Lung (tissue), 12 donors: ENCODE results near the gene NPHS1. TPM values are rescaled to one million over a fixed set of nuclear protein-coding genes. Genes with fewer than 3 reads are reported as not detected.

Source experiments
- ATAC-seq: fragments of 200-7000 bp; cut with Tn5 transposase; one replicate; pipeline ENCODE4 v1.9.1; 2020; ENCODE audit warnings: moderate number of reproducible peaks; ENCODE audit not compliant: insufficient read depth, low FRiP score
- DNase-seq, 3 donors: peaks; one replicate each; pipeline ENCODE4 v3.0.0-alpha.2; 2013 to 2017
- H3K27ac ChIP-seq, 2 donors: one replicate each; pipeline ENCODE4 v1.5.1; 2013; ENCODE audit warnings: mild to moderate bottlenecking in 2 of 2, moderate library complexity in 2 of 2, control low read depth in 1 of 2, inconsistent platforms in 1 of 2, low read depth in 1 of 2, low read length in 1 of 2
- H3K27me3 ChIP-seq, 3 donors: one replicate each; pipeline ENCODE4 v1.5.1; 2013; ENCODE audit warnings: low read length in 2 of 3; ENCODE audit not compliant: control insufficient read depth in 3 of 3, insufficient read depth in 3 of 3
- H3K36me3 ChIP-seq, 4 donors: one replicate each; pipeline ENCODE4 v1.5.1; 2013; ENCODE audit warnings: low read length in 4 of 4, mild to moderate bottlenecking in 1 of 4, moderate library complexity in 1 of 4; ENCODE audit not compliant: control insufficient read depth in 4 of 4, insufficient read depth in 4 of 4
- H3K4me1 ChIP-seq, 5 donors: one replicate each; pipeline ENCODE4 v1.5.1; 2013; ENCODE audit warnings: low read length in 5 of 5, mild to moderate bottlenecking in 2 of 5, moderate library complexity in 1 of 5; ENCODE audit not compliant: control insufficient read depth in 5 of 5, insufficient read depth in 5 of 5
- H3K4me3 ChIP-seq: one replicate; pipeline ENCODE4 v1.5.1; 2013; ENCODE audit warnings: mild to moderate bottlenecking, control low read depth, moderate library complexity
- H3K9ac ChIP-seq, 2 donors: one replicate each; pipeline ENCODE4 v1.5.1; 2013; ENCODE audit warnings: low read length in 2 of 2, control low read depth in 1 of 2; ENCODE audit not compliant: insufficient read depth in 1 of 2
- H3K9me3 ChIP-seq, 4 donors: one replicate each; pipeline ENCODE4 v1.5.1; 2013; ENCODE audit warnings: low read length in 3 of 4, mild to moderate bottlenecking in 1 of 4, moderate library complexity in 1 of 4; ENCODE audit not compliant: control insufficient read depth in 4 of 4, insufficient read depth in 3 of 4
- CTCF ChIP-seq: IDR thresholded peaks from 2 replicates; pipeline ENCODE4 v1.5.1; 2012; ENCODE audit warnings: mild to moderate bottlenecking; ENCODE audit errors: control extremely low read depth, extremely low read depth
- WGBS, 2 donors: extraction: QIAGEN DNeasy Blood & Tissue Kit; methylation state at CpG; one replicate each; pipeline ENCODE4 v1.1.7; 2013; 5-methylcytosine and 5-hydroxymethylcytosine counted together
- polyA plus RNA-seq, 2 donors: library from polyadenylated mRNA; stranded (reverse); fragments of 200-250 nt; gene quantifications; one replicate each; pipeline ENCODE4 v1.2.1, GENCODE V29; 2013
- total RNA-seq, 2 donors: library from RNA; depleted of rRNA in 1 of 2; stranded (reverse); fragments of >200 nt in 1 of 2; gene quantifications; one replicate each; pipeline ENCODE4 v1.2.1, GENCODE V29; 2014 to 2021
- donor health status: control.
- donor health status: control.
- donor health status: Bipolar disorder and iron deficiency.
- donor health status: healthy.
- donor health status: DM: yes; HTN: yes; CAD: no.

NPHS1 gene
- total and polyA plus RNA-seq, 4 donors, result 0.02 to 0.23 TPM; not detected in 2

- H3K4me1 ChIP-seq, result peaks cover 0 to 3% (median 0%) of the 10 kb centered on the region in 5 donors
- peaks cover 10 to 23% (median 22%) of the 10 kb centered on the region in 3 donors for H3K27me3 ChIP-seq
Observed at GRCh38 chr19:35863018-35863417, 10.7 kb upstream of the NPHS1 start.

GRCh38 chr19:35862528-35862927, 10.2 kb upstream of the NPHS1 start:
- no peak for ATAC-seq
- no peak for DNase-seq

More at GRCh38 chr19:35863018-35863417, 10.7 kb upstream of the NPHS1 start:
- ATAC-seq, result no peak
- Histone ChIP-seq H3K4me3 (no peak overlapping the region), H3K9ac (no peak overlapping the region), H3K36me3 (no peaks in the 10 kb centered on the region), H3K9me3 (peaks cover 0 to 4% (median 0%) of the 10 kb centered on the region in 4 donors), H3K27ac (no peak overlapping the region)
- TF ChIP-seq CTCF, result no peak
- WGBS, 2 donors, result 87% methylated on average over 5 of the region's 5 CpGs
- no peak for DNase-seq

GRCh38 chr19:35861640-35862160, 9.4 kb upstream of the NPHS1 start:
- peaks cover 10 to 34% (median 30%) of the 10 kb centered on the region in 3 donors for H3K27me3 ChIP-seq

More at GRCh38 chr19:35862528-35862927, 10.2 kb upstream of the NPHS1 start:
- WGBS, 2 donors, result 78 to 89% methylated on average over 14 of the region's 14 CpGs
- peaks cover 0 to 4% (median 0%) of the 10 kb centered on the region in 4 donors for H3K9me3 ChIP-seq
- H3K4me1 ChIP-seq, result peaks cover 0 to 3% (median 0%) of the 10 kb centered on the region in 5 donors
- H3K27ac ChIP-seq, result no peak overlapping the region
- H3K4me3 ChIP-seq, result no peak overlapping the region
- H3K9ac ChIP-seq, result no peak overlapping the region
- no peaks in the 10 kb centered on the region for H3K36me3 ChIP-seq
- H3K27me3 ChIP-seq, result peaks cover 10 to 27% (median 26%) of the 10 kb centered on the region in 3 donors
- no peak for TF ChIP-seq CTCF

More at GRCh38 chr19:35861640-35862160, 9.4 kb upstream of the NPHS1 start:
- no peak for TF ChIP-seq CTCF
- DNase-seq (no peak), ATAC-seq (no peak)
- WGBS, 2 donors, result 50 to 56% methylated on average over 19 of the region's 19 CpGs
- Histone ChIP-seq H3K36me3 (no peaks in the 10 kb centered on the region), H3K9me3 (peaks cover 0 to 4% (median 0%) of the 10 kb centered on the region in 4 donors), H3K27ac (no peak overlapping the region), H3K4me3 (no peak overlapping the region), H3K4me1 (peaks cover 0 to 3% (median 1%) of the 10 kb centered on the region in 5 donors), H3K9ac (no peak overlapping the region)
